Mesenchymal stem cell (in vitro differentiated cells and primary cell): ENCODE data around the gene ZSCAN21.

Experiments used
- small RNA-seq: library from polyadenylated mRNA; stranded (forward); fragments of <200 nt; extraction: miRNeasy Mini kit (QIAGEN cat#:217004); gene quantifications from one replicate; pipeline ENCODE3, GENCODE V24; 2013; ENCODE audit warnings: low read depth

Gene ZSCAN21

Small RNA genes within 50 kb of the gene (small RNA-seq; reads per million reads assigned to genes)
- gene MIR106B = 1,441 reads per million, percentile 97 among the genes with 10 or more reads in this experiment
- gene MIR25 = 19,263 reads per million, percentile 100 among the genes with 10 or more reads in this experiment
- 6,356 reads per million, percentile 99 among the genes with 10 or more reads in this experiment for gene MIR93
